ENCODE results near the gene ZNF530. TPM values are rescaled to one million over a fixed set of nuclear protein-coding genes. Genes with fewer than 3 reads are reported as not detected.

ZNF530 gene
- total RNA-seq, 1 donor from 2014 or later = 4.7 TPM

GRCh38 chr19:57570707-57571106, 29.0 kb upstream of the ZNF530 start:
- Mint-ChIP-seq H3K9me3 (ENCODE audit: unreplicated experiment) (peaks cover 88% of the 10 kb centered on the region), H3K4me3 (ENCODE audit: unreplicated experiment) (no peak overlapping the region), H3K36me3 (ENCODE audit: low read depth, unreplicated experiment) (peaks cover 66% of the 10 kb centered on the region), H3K27ac (ENCODE audit: unreplicated experiment) (no peak overlapping the region), H3K4me1 (ENCODE audit: low read depth, unreplicated experiment) (no peaks in the 10 kb centered on the region), H3K27me3 (ENCODE audit: low read depth, unreplicated experiment) (no peaks in the 10 kb centered on the region)
- DNase-seq (ENCODE audit: low read depth) (no peak), FAIRE-seq (no peak)
- TF ChIP-seq EZH2 (IDR thresholded peaks at IDR 0.05; ENCODE audit: insufficient read depth, low read length) (no peak), CTCF (IDR thresholded peaks at IDR 0.05; ENCODE audit: insufficient read depth, low read depth, low read length) (no peak)
- Histone ChIP-seq H3K79me2 (ENCODE audit: insufficient read depth, low read length) (peaks cover under 1% of the 10 kb centered on the region), H3K4me1 (ENCODE audit: insufficient read depth, low read length) (no peaks in the 10 kb centered on the region), H3K9ac (ENCODE audit: low read length) (no peak overlapping the region), H3K36me3 (ENCODE audit: insufficient read depth, low read length) (peaks cover 29% of the 10 kb centered on the region), H3K27ac (ENCODE audit: low read depth, low read length) (no peak overlapping the region), H3K9me3 (ENCODE audit: insufficient read depth, low read depth, low read length) (peaks cover 83% of the 10 kb centered on the region), H3K27me3 (ENCODE audit: insufficient read depth, low read length) (no peaks in the 10 kb centered on the region), H4K20me1 (ENCODE audit: insufficient read depth, low read length) (no peaks in the 10 kb centered on the region), H2AFZ (ENCODE audit: low read depth, low read length) (no peak overlapping the region), H3K4me2 (ENCODE audit: low read length) (no peak overlapping the region), H3K4me3 (ENCODE audit: insufficient read depth, low read depth, low read length) (no peak overlapping the region)

GRCh38 chr19:57572415-57572947, 27.2 kb upstream of the ZNF530 start:
- no peaks in the 10 kb centered on the region for H3K4me1 ChIP-seq (ENCODE audit: insufficient read depth, low read length)
- peaks cover 16% of the 10 kb centered on the region for H3K79me2 ChIP-seq (ENCODE audit: insufficient read depth, low read length)
- H3K27me3 ChIP-seq (ENCODE audit: insufficient read depth, low read length) = no peaks in the 10 kb centered on the region
- TF ChIP-seq CTCF (IDR thresholded peaks at IDR 0.05; ENCODE audit: insufficient read depth, low read depth, low read length) (no peak), EZH2 (IDR thresholded peaks at IDR 0.05; ENCODE audit: insufficient read depth, low read length) (no peak)
- FAIRE-seq (no peak), DNase-seq (ENCODE audit: low read depth) (no peak)
- H3K4me3 Mint-ChIP-seq (ENCODE audit: unreplicated experiment) = no peak overlapping the region
- H3K9me3 Mint-ChIP-seq (ENCODE audit: unreplicated experiment) = peaks cover 89% of the 10 kb centered on the region
- H3K9ac ChIP-seq (ENCODE audit: low read length) = no peak overlapping the region
- H2AFZ ChIP-seq (ENCODE audit: low read depth, low read length) = no peak overlapping the region
- H3K36me3 Mint-ChIP-seq (ENCODE audit: low read depth, unreplicated experiment) = peaks cover 80% of the 10 kb centered on the region
- no peaks in the 10 kb centered on the region for H3K27me3 Mint-ChIP-seq (ENCODE audit: low read depth, unreplicated experiment)
- H3K27ac Mint-ChIP-seq (ENCODE audit: unreplicated experiment) = no peak overlapping the region
- H3K4me1 Mint-ChIP-seq (ENCODE audit: low read depth, unreplicated experiment) = peaks cover 2% of the 10 kb centered on the region
- no peak overlapping the region for H3K27ac ChIP-seq (ENCODE audit: low read depth, low read length)
- H3K36me3 ChIP-seq (ENCODE audit: insufficient read depth, low read length) = peaks cover 32% of the 10 kb centered on the region
- H3K4me3 ChIP-seq (ENCODE audit: insufficient read depth, low read depth, low read length) = no peak overlapping the region
- H3K4me2 ChIP-seq (ENCODE audit: low read length) = no peak overlapping the region
- peaks cover 85% of the 10 kb centered on the region for H3K9me3 ChIP-seq (ENCODE audit: insufficient read depth, low read depth, low read length)
- H4K20me1 ChIP-seq (ENCODE audit: insufficient read depth, low read length) = no peaks in the 10 kb centered on the region

- Histone ChIP-seq H3K4me3 (ENCODE audit: insufficient read depth, low read depth, low read length) (no peak overlapping the region), H3K9ac (ENCODE audit: low read length) (no peak overlapping the region), H3K4me1 (ENCODE audit: insufficient read depth, low read length) (peaks cover 4% of the 10 kb centered on the region), H3K4me2 (ENCODE audit: low read length) (no peak overlapping the region), H3K9me3 (ENCODE audit: insufficient read depth, low read depth, low read length) (peaks cover 60% of the 10 kb centered on the region), H3K79me2 (ENCODE audit: insufficient read depth, low read length) (peaks cover 28% of the 10 kb centered on the region), H3K36me3 (ENCODE audit: insufficient read depth, low read length) (peaks cover 32% of the 10 kb centered on the region), H3K27me3 (ENCODE audit: insufficient read depth, low read length) (no peaks in the 10 kb centered on the region), H3K27ac (ENCODE audit: low read depth, low read length) (no peak overlapping the region), H2AFZ (ENCODE audit: low read depth, low read length) (no peak overlapping the region), H4K20me1 (ENCODE audit: insufficient read depth, low read length) (no peaks in the 10 kb centered on the region)
- Mint-ChIP-seq H3K27me3 (ENCODE audit: low read depth, unreplicated experiment) (no peaks in the 10 kb centered on the region), H3K4me1 (ENCODE audit: low read depth, unreplicated experiment) (peaks cover 4% of the 10 kb centered on the region), H3K9me3 (ENCODE audit: unreplicated experiment) (peaks cover 60% of the 10 kb centered on the region), H3K27ac (ENCODE audit: unreplicated experiment) (no peak overlapping the region), H3K36me3 (ENCODE audit: low read depth, unreplicated experiment) (peaks cover 65% of the 10 kb centered on the region), H3K4me3 (ENCODE audit: unreplicated experiment) (peak overlapping the region; percentile 91)
- no peak for DNase-seq (ENCODE audit: low read depth)
- no peak for TF ChIP-seq CTCF (IDR thresholded peaks at IDR 0.05; ENCODE audit: insufficient read depth, low read depth, low read length)
- TF ChIP-seq EZH2 (IDR thresholded peaks at IDR 0.05; ENCODE audit: insufficient read depth, low read length) = no peak
- no peak for FAIRE-seq
These were observed 23.0 kb upstream of the ZNF530 start for GRCh38 chr19:57576661-57577060.

All from astrocyte (in vitro differentiated cells and primary cell).